NCI-H526 treated with DMSO at 0.1 percent for 48 hours (cell line): Measurements from ENCODE around the gene DNTT.

Experiments used
- DNase-seq: peaks from one replicate; lab custom pipeline; 2025; lab: John Stamatoyannopoulos, UW

The DNTT gene

GRCh38 chr10:96377816-96378294 lies 73.6 kb downstream of the DNTT start:
- DNase-seq = no peak

GRCh38 chr10:96378741-96379140 lies 74.5 kb downstream of the DNTT start:
- DNase-seq = no peak

- no peak for DNase-seq
Measured at GRCh38 chr10:96379758-96380157, 75.5 kb downstream of the DNTT start.

GRCh38 chr10:96380821-96381220 lies 76.6 kb downstream of the DNTT start:
- DNase-seq = no peak

GRCh38 chr10:96384506-96384905 lies 80.3 kb downstream of the DNTT start:
- DNase-seq = no peak

GRCh38 chr10:96387161-96387560 lies 82.9 kb downstream of the DNTT start:
- DNase-seq = no peak

GRCh38 chr10:96387601-96388000 lies 83.4 kb downstream of the DNTT start:
- DNase-seq = no peak
